HCT116 (cell line): ENCODE data around the gene MFAP2. TPM values are rescaled to one million over a fixed set of nuclear protein-coding genes. Genes with fewer than 3 reads are reported as not detected.

Experiments
- ATAC-seq: fragments of 200-7000 bp; cut with Tn5 transposase; 2 replicates; pipeline ENCODE4 v1.9.1; 2020; ENCODE audit warnings: mild to moderate bottlenecking, moderate library complexity
- BruUV-seq: library from RNA; stranded (reverse); fragments of 400-500 nt; replicated peaks from 2 replicates; lab custom pipeline; 2021; lab: Mats Ljungman, UMichigan
- CTCF ChIA-PET: fragments of 300-600 bp; sonication (Branson Sonifier 250); formaldehyde crosslinking; loops from one replicate; lab custom pipeline; 2021; ENCODE audit warnings: antibody characterized with exemption; lab: Charles Lee
- POLR2A ChIA-PET: fragments of 300-600, 350-600 bp; sonication (Branson Sonifier 250); formaldehyde crosslinking; loops from one replicate; lab custom pipeline; 2021; ENCODE audit warnings: antibody characterized with exemption; lab: Charles Lee
- RAD21 ChIA-PET, 2 experiments: fragments of 300-600 bp; sonication (Branson Sonifier 250); formaldehyde crosslinking; loops; one replicate each; lab custom pipeline; 2023; ENCODE audit warnings: low total read pairs in 2 of 2; ENCODE audit not compliant: uncharacterized antibody in 2 of 2, unreplicated experiment in 2 of 2, low non-redundant PET in 1 of 2; lab: Charles Lee
- DNase-seq: peaks from one replicate; pipeline ENCODE4 v3.0.0-alpha.2; 2010; ENCODE audit warnings: low read depth, low spot score
- H2AFZ ChIP-seq: fragments of 200-600 bp; shearing (Covaris generic), sonication (generic); 2 replicates; pipeline ENCODE4 v1.6.1; 2017; ENCODE audit warnings: low read depth, mixed run types, mixed read lengths, antibody characterized with exemption, low read length; ENCODE audit not compliant: poor library complexity, severe bottlenecking
- H3K27ac ChIP-seq: 2 replicates; pipeline ENCODE4 v1.5.1; 2012; ENCODE audit warnings: low read depth, low read length
- H3K27me3 ChIP-seq: fragments of 200-600 bp; sonication (generic); 2 replicates; pipeline ENCODE4 v1.6.1; 2016; ENCODE audit warnings: mixed run types, low read length, mixed read lengths; ENCODE audit not compliant: insufficient read depth
- H3K36me3 ChIP-seq, 2 experiments: fragments of 200-500 bp in 1 of 2; fragments of 200-600 bp in 1 of 2; sonication (Bioruptor generic) in 1 of 2; sonication (generic) in 1 of 2; 2 replicates each; pipeline versions ENCODE4 v1.5.1 to v1.6.1; 2014 to 2016; ENCODE audit warnings: low read length in 2 of 2, inconsistent platforms in 1 of 2, mixed read lengths in 1 of 2, mixed run types in 1 of 2; ENCODE audit not compliant: insufficient read depth in 2 of 2, control insufficient read depth in 1 of 2
- H3K4me1 ChIP-seq, 2 experiments: fragments of 200-600 bp in 1 of 2; sonication (generic) in 1 of 2; 2 replicates each; pipeline versions ENCODE4 v1.5.1 to v1.6.1; 2012 to 2017; ENCODE audit warnings: low read length in 2 of 2, inconsistent platforms in 1 of 2, mild to moderate bottlenecking in 1 of 2, mixed read lengths in 1 of 2, mixed run types in 1 of 2, moderate library complexity in 1 of 2; ENCODE audit not compliant: insufficient read depth in 2 of 2, control insufficient read depth in 1 of 2
- H3K4me2 ChIP-seq: fragments of 200-600 bp; sonication (generic); 2 replicates; pipeline ENCODE4 v1.6.1; 2017; ENCODE audit warnings: mixed run types, low read length, mixed read lengths
- H3K4me3 ChIP-seq, 2 experiments: fragments of 200-600 bp in 1 of 2; sonication (generic) in 1 of 2; replicated peaks in 1 of 2; 2 replicates each; pipeline ENCODE4 v1.5.1; 2011 to 2016; ENCODE audit warnings: low read length in 2 of 2, control low read depth in 1 of 2, low read depth in 1 of 2, mild to moderate bottlenecking in 1 of 2, mixed read lengths in 1 of 2, mixed run types in 1 of 2
- H3K79me2 ChIP-seq: fragments of 200-600 bp; sonication (generic); 2 replicates; pipeline ENCODE4 v1.6.1; 2017; ENCODE audit warnings: mild to moderate bottlenecking, mixed run types, low read length, moderate library complexity, mixed read lengths; ENCODE audit not compliant: insufficient read depth
- H3K9ac ChIP-seq: fragments of 200-600 bp; sonication (generic); 2 replicates; pipeline ENCODE4 v1.6.1; 2016; ENCODE audit warnings: low read length, mixed read lengths
- H3K9me2 ChIP-seq: fragments of 200-600 bp; sonication (generic), shearing (Covaris generic); 2 replicates; pipeline ENCODE4 v1.6.1; 2017; ENCODE audit warnings: mixed run types, mild to moderate bottlenecking, moderate library complexity; ENCODE audit not compliant: insufficient read depth
- H3K9me3 ChIP-seq, 2 experiments: fragments of 200-500 bp in 1 of 2; fragments of 200-600 bp in 1 of 2; sonication (Bioruptor generic) in 1 of 2; sonication (generic) in 1 of 2; 2 replicates each; pipeline ENCODE4 v1.6.1; 2014 to 2017; ENCODE audit warnings: low read length in 2 of 2, mixed read lengths in 2 of 2, inconsistent platforms in 1 of 2, low read depth in 1 of 2, mild to moderate bottlenecking in 1 of 2, mixed run types in 1 of 2, moderate library complexity in 1 of 2; ENCODE audit not compliant: control insufficient read depth in 1 of 2, insufficient read depth in 1 of 2
- H4K20me1 ChIP-seq: fragments of 200-600 bp; sonication (generic), shearing (Covaris generic); 2 replicates; pipeline ENCODE4 v1.6.1; 2017; ENCODE audit warnings: mixed run types, mild to moderate bottlenecking, moderate library complexity; ENCODE audit not compliant: insufficient read depth
- CBX3 ChIP-seq: IDR thresholded peaks from 2 replicates; pipeline ENCODE4 v1.6.1; 2012; ENCODE audit warnings: low read depth
- CEBPB ChIP-seq: IDR thresholded peaks from 2 replicates; pipeline ENCODE4 v1.6.1; 2012; ENCODE audit warnings: low read depth
- EGR1 ChIP-seq: IDR thresholded peaks from 2 replicates; pipeline ENCODE4 v1.6.1; 2012; ENCODE audit warnings: low read depth
- ELF1 ChIP-seq: IDR thresholded peaks from 2 replicates; pipeline ENCODE4 v1.6.1; 2012; ENCODE audit warnings: low read depth, borderline replicate concordance
- EZH2 ChIP-seq: fragments of 200-600 bp; sonication (generic); IDR thresholded peaks from 2 replicates; pipeline ENCODE4 v1.6.1; 2017; ENCODE audit warnings: antibody characterized with exemption, mixed run types
- EZH2phosphoT487 ChIP-seq: fragments of 200-600 bp; IDR thresholded peaks from 2 replicates; pipeline ENCODE4 v1.6.1; 2018; ENCODE audit warnings: antibody characterized with exemption, borderline replicate concordance
- FOSL1 ChIP-seq: IDR thresholded peaks from 2 replicates; pipeline ENCODE4 v1.6.1; 2012; ENCODE audit warnings: low read depth
- JUND ChIP-seq: IDR thresholded peaks from 2 replicates; pipeline ENCODE4 v1.6.1; 2012
- POLR2AphosphoS5 ChIP-seq: IDR thresholded peaks from 2 replicates; pipeline ENCODE4 v1.6.1; 2011; ENCODE audit warnings: mild to moderate bottlenecking, low read depth, low read length, moderate library complexity
- SIN3A ChIP-seq: IDR thresholded peaks from 2 replicates; pipeline ENCODE4 v1.6.1; 2012; ENCODE audit warnings: low read depth
- SP1 ChIP-seq: IDR thresholded peaks from 2 replicates; pipeline ENCODE4 v1.6.1; 2012; ENCODE audit warnings: low read depth
- SRF ChIP-seq: IDR thresholded peaks from 2 replicates; pipeline ENCODE4 v1.6.1; 2012; ENCODE audit warnings: low read depth
- TCF7L2 ChIP-seq: IDR thresholded peaks from 2 replicates; pipeline ENCODE4 v1.7.0; 2011; ENCODE audit warnings: borderline replicate concordance, inconsistent platforms; ENCODE audit not compliant: insufficient read depth, insufficient read length; ENCODE audit errors: extremely low read depth
- ZFX ChIP-seq: fragments of 450-650 bp; IDR thresholded peaks from 2 replicates; pipeline ENCODE4 v1.6.1; 2017
- ZNF274 ChIP-seq: fragments of 200-500 bp; sonication (Bioruptor generic); IDR thresholded peaks from 2 replicates; pipeline ENCODE4 v1.6.1; 2014; ENCODE audit warnings: mild to moderate bottlenecking, low read depth, low read length, inconsistent platforms
- intact Hi-C: fragments of 100-400 bp; cut with micrococcal nuclease; formaldehyde crosslinking; loops from 2 replicates; pipeline ENCODE4 v1.10.0; 2022
- total RNA-seq: library from RNA; stranded (reverse); gene quantifications from one replicate; pipeline ENCODE4 v1.2.1, GENCODE V29; 2021; ENCODE audit not compliant: unreplicated experiment
- TF ChIP-seq, protein P1 (sequence below): IDR thresholded peaks from 2 replicates; pipeline ENCODE4 v1.6.1; 2012
- TF ChIP-seq, protein P2 (sequence below): IDR thresholded peaks from 2 replicates; pipeline ENCODE4 v1.6.1; 2012; ENCODE audit warnings: low read depth
- TF ChIP-seq, protein P3 (sequence below): IDR thresholded peaks from 2 replicates; pipeline ENCODE4 v1.6.1; 2012

MFAP2 gene
- total RNA-seq, 1 experiment from 2014 or later, result 63.1 TPM

DNA sequence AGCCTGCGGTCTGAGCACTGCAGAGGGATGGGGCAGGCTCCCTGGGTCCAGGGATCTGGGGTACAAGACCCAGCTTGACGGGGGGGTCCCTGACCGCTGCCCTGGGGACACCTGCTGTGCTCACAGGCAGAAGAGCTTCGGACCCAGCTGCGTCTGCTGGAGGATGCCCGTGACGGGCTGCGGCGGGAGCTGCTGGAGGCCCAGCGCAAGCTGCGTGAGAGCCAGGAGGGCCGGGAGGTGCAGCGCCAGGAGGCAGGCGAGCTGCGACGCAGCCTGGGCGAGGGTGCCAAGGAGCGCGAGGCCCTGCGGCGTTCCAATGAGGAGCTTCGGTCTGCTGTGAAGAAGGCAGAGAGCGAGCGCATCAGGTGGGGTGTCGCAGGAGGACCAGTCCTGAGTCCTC lies 25.2 kb downstream of the MFAP2 start:
- intact Hi-C loops, result no loop called here
- POLR2A ChIA-PET, result no interaction called here
- no peak for DNase-seq

More for the DNA sequence above, 25.2 kb downstream of the MFAP2 start:
- Histone ChIP-seq H4K20me1 (no peaks in the 10 kb centered on the region), H3K4me1 (peaks cover 2 to 5% of the 10 kb centered on the region in 2 experiments), H2AFZ (no peak overlapping the region), H3K4me2 (no peak overlapping the region), H3K9me2 (no peaks in the 10 kb centered on the region), H3K9me3 (no peaks in the 10 kb centered on the region), H3K9ac (no peak overlapping the region), H3K79me2 (no peaks in the 10 kb centered on the region), H3K27ac (no peak overlapping the region), H3K4me3 (no peak overlapping the region), H3K27me3 (no peaks in the 10 kb centered on the region), H3K36me3 (no peaks in the 10 kb centered on the region; a peak in 1 of 4 replicates)
- no TSS peak for BruUV-seq
- TF ChIP-seq FOSL1 (no peak), SIN3A (no peak), SRF (no peak), CBX3 (no peak), CEBPB (no peak), JUND (no peak), TCF7L2 (no peak), ZFX (no peak), ELF1 (no peak), EGR1 (no peak), SP1 (no peak), EZH2phosphoT487 (no peak), ZNF274 (no peak), EZH2 (no peak), POLR2AphosphoS5 (no peak)
- TF ChIP-seq, protein P1, sequence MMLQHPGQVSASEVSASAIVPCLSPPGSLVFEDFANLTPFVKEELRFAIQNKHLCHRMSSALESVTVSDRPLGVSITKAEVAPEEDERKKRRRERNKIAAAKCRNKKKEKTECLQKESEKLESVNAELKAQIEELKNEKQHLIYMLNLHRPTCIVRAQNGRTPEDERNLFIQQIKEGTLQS, result no peak
- TF ChIP-seq, protein P2, sequence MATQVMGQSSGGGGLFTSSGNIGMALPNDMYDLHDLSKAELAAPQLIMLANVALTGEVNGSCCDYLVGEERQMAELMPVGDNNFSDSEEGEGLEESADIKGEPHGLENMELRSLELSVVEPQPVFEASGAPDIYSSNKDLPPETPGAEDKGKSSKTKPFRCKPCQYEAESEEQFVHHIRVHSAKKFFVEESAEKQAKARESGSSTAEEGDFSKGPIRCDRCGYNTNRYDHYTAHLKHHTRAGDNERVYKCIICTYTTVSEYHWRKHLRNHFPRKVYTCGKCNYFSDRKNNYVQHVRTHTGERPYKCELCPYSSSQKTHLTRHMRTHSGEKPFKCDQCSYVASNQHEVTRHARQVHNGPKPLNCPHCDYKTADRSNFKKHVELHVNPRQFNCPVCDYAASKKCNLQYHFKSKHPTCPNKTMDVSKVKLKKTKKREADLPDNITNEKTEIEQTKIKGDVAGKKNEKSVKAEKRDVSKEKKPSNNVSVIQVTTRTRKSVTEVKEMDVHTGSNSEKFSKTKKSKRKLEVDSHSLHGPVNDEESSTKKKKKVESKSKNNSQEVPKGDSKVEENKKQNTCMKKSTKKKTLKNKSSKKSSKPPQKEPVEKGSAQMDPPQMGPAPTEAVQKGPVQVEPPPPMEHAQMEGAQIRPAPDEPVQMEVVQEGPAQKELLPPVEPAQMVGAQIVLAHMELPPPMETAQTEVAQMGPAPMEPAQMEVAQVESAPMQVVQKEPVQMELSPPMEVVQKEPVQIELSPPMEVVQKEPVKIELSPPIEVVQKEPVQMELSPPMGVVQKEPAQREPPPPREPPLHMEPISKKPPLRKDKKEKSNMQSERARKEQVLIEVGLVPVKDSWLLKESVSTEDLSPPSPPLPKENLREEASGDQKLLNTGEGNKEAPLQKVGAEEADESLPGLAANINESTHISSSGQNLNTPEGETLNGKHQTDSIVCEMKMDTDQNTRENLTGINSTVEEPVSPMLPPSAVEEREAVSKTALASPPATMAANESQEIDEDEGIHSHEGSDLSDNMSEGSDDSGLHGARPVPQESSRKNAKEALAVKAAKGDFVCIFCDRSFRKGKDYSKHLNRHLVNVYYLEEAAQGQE, result no peak
- TF ChIP-seq, protein P3, sequence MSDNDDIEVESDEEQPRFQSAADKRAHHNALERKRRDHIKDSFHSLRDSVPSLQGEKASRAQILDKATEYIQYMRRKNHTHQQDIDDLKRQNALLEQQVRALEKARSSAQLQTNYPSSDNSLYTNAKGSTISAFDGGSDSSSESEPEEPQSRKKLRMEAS, result no peak
- no peak for ATAC-seq
- ChIA-PET CTCF (interaction anchor here (1.3 kb wide), 1 partner anchor 91 kb away, joined by 3 read pairs; no protein-coding TSS in a partner anchor), RAD21 (no interaction called here)
